Endodermal cell (in vitro differentiated cells): Measurements from ENCODE around the gene SLCO2A1. TPM values are rescaled to one million over a fixed set of nuclear protein-coding genes. Genes with fewer than 3 reads are reported as not detected.

Source experiments
- DNase-seq: peaks from one replicate; pipeline ENCODE4 v3.0.0-alpha.2; 2017
- H3K27ac ChIP-seq: 2 replicates; pipeline ENCODE4 v1.5.1; 2013; ENCODE audit warnings: mild to moderate bottlenecking, low read depth, low read length, moderate library complexity
- H3K27me3 ChIP-seq: 2 replicates; pipeline ENCODE4 v1.6.1; 2013; ENCODE audit warnings: mild to moderate bottlenecking, low read length, moderate library complexity; ENCODE audit not compliant: insufficient read depth, control insufficient read depth, poor library complexity, severe bottlenecking
- H3K36me3 ChIP-seq: 2 replicates; pipeline ENCODE4 v1.7.0; 2013; ENCODE audit warnings: mild to moderate bottlenecking, low read length, moderate library complexity; ENCODE audit not compliant: control insufficient read depth, insufficient read depth
- H3K4me1 ChIP-seq: one replicate; pipeline ENCODE4 v1.7.0; 2013; ENCODE audit warnings: low read length; ENCODE audit not compliant: control insufficient read depth, insufficient read depth
- H3K4me3 ChIP-seq: 2 replicates; pipeline ENCODE4 v1.5.1; 2013; ENCODE audit warnings: mild to moderate bottlenecking, low read length, moderate library complexity
- H3K9ac ChIP-seq: 2 replicates; pipeline ENCODE4 v1.6.1; 2013; ENCODE audit warnings: mild to moderate bottlenecking, low read length, moderate library complexity; ENCODE audit not compliant: poor library complexity, severe bottlenecking; ENCODE audit errors: extremely low read depth
- H3K9me3 ChIP-seq: 2 replicates; pipeline ENCODE4 v1.6.1; 2013; ENCODE audit warnings: mild to moderate bottlenecking, low read length, moderate library complexity; ENCODE audit not compliant: control insufficient read depth
- H3K27ac Mint-ChIP-seq: 2 replicates; pipeline ENCODE4 v1.8.0; 2020; ENCODE audit warnings: mixed read lengths
- H3K27me3 Mint-ChIP-seq: 2 replicates; pipeline ENCODE4 v1.8.0; 2021; ENCODE audit warnings: mild to moderate bottlenecking, mixed read lengths; ENCODE audit not compliant: insufficient read depth
- H3K36me3 Mint-ChIP-seq: 2 replicates; pipeline ENCODE4 v1.8.0; 2020; ENCODE audit warnings: low read depth, mixed read lengths
- H3K4me1 Mint-ChIP-seq: 2 replicates; pipeline ENCODE4 v1.8.0; 2020; ENCODE audit warnings: mixed read lengths
- H3K4me3 Mint-ChIP-seq: 2 replicates; pipeline ENCODE4 v1.8.0; 2020; ENCODE audit warnings: mild to moderate bottlenecking, moderate library complexity, mixed read lengths
- H3K9me3 Mint-ChIP-seq: 2 replicates; pipeline ENCODE4 v1.8.0; 2020; ENCODE audit warnings: mild to moderate bottlenecking, mixed read lengths
- CTCF ChIP-seq: fragments of 200-600 bp; sonication (generic); conservative IDR thresholded peaks from 2 replicates; pipeline ENCODE4 v1.5.0; 2021; ENCODE audit warnings: antibody characterized with exemption, mild to moderate bottlenecking
- WGBS, 2 experiments: methylation state at CpG; one replicate each; pipeline versions ENCODE4 v1.1.5 to v1.1.7; 2013; ENCODE audit warnings: missing lambda C conversion rate in 2 of 2, mixed read lengths in 1 of 2; ENCODE audit not compliant: insufficient coverage in 1 of 2, insufficient read length in 1 of 2; 5-methylcytosine and 5-hydroxymethylcytosine counted together
- total RNA-seq, 2 donors: library from RNA; stranded (reverse); fragmentation: NEBNext Ultra II Directional in 1 of 2; extraction: Animal tissue kit (Norgen Biotek cat#: 25700) in 1 of 2; gene quantifications; 2 replicates in 1 of 2; 3 replicates in 1 of 2; pipeline ENCODE4 v1.2.1, GENCODE V29; 2021

SLCO2A1 gene
- total RNA-seq, 2 donors from 2014 or later, result 126 to 134 TPM

GRCh38 chr3:133880287-133880686 lies 149.4 kb downstream of the SLCO2A1 start:
- Mint-ChIP-seq H3K36me3 (no peaks in the 10 kb centered on the region), H3K27me3 (peaks cover 13% of the 10 kb centered on the region), H3K4me3 (no peak overlapping the region), H3K9me3 (no peaks in the 10 kb centered on the region), H3K27ac (no peak overlapping the region), H3K4me1 (no peaks in the 10 kb centered on the region)
- H3K9ac ChIP-seq, result no peak overlapping the region
- WGBS, 2 experiments, result 86 to 91% methylated on average over 4 to 5 of the region's 5 CpGs
- no peaks in the 10 kb centered on the region for H3K36me3 ChIP-seq
- DNase-seq, result peak; percentile 31
- H3K4me1 ChIP-seq, result no peaks in the 10 kb centered on the region
- TF ChIP-seq CTCF, result no peak
- no peaks in the 10 kb centered on the region for H3K9me3 ChIP-seq
- H3K27ac ChIP-seq, result no peak overlapping the region
- H3K27me3 ChIP-seq, result no peaks in the 10 kb centered on the region
- no peak overlapping the region for H3K4me3 ChIP-seq

GRCh38 chr3:133878518-133878917 lies 151.2 kb downstream of the SLCO2A1 start:
- WGBS, 2 experiments, result 93 to 100% methylated on average over 2 to 3 of the region's 3 CpGs
- Histone ChIP-seq H3K4me1 (no peaks in the 10 kb centered on the region), H3K36me3 (no peaks in the 10 kb centered on the region), H3K27ac (no peak overlapping the region), H3K4me3 (no peak overlapping the region), H3K9ac (no peak overlapping the region), H3K9me3 (no peaks in the 10 kb centered on the region), H3K27me3 (no peaks in the 10 kb centered on the region)
- Mint-ChIP-seq H3K27ac (no peak overlapping the region), H3K9me3 (no peaks in the 10 kb centered on the region), H3K4me3 (no peak overlapping the region), H3K36me3 (no peaks in the 10 kb centered on the region), H3K4me1 (no peaks in the 10 kb centered on the region), H3K27me3 (peaks cover 2% of the 10 kb centered on the region)
- TF ChIP-seq CTCF, result no peak
- DNase-seq, result no peak

Other genes with a start within 250 kb of the SLCO2A1 start
- 10 to 100 TPM; 26.1 to 33.6 TPM for gene SRPRB, start 224.1 kb downstream of the SLCO2A1 start, total RNA-seq
- 1 to 10 TPM; 2.2 to 3.0 TPM for gene RAB6B, start 134.0 kb downstream of the SLCO2A1 start, total RNA-seq
- gene RYK, start 220.9 kb upstream of the SLCO2A1 start, total RNA-seq, result 10 to 100 TPM; 79.2 to 85.5 TPM